GM23338 (cell line): ENCODE data around the gene GAS1. TPM values are rescaled to one million over a fixed set of nuclear protein-coding genes. Genes with fewer than 3 reads are reported as not detected.
A peak's percentile ranks its signal among the peaks of the same experiment; 100 is the strongest.

Experiments
- ATAC-seq: fragments of 200-7000 bp; cut with Tn5 transposase; 3 replicates; pipeline ENCODE4 v1.9.1; 2020
- DNase-seq: peaks from one replicate; pipeline ENCODE4 v3.0.0-alpha.2; 2015; ENCODE audit warnings: low spot score
- H2AFZ ChIP-seq: fragments of 200-600 bp; sonication (generic); 2 replicates; pipeline ENCODE4 v1.8.0; 2016; ENCODE audit warnings: antibody characterized with exemption, mild to moderate bottlenecking, moderate library complexity
- H3F3A ChIP-seq: fragments of 200-600 bp; sonication (generic); replicated peaks from 2 replicates; pipeline ENCODE4 v1.8.0; 2017; ENCODE audit warnings: antibody characterized with exemption, mixed run types, low read depth
- H3K27ac ChIP-seq: fragments of 200-600 bp; sonication (generic); 2 replicates; pipeline ENCODE4 v1.6.1; 2016; ENCODE audit warnings: low read depth
- H3K27me3 ChIP-seq: fragments of 200-600 bp; sonication (generic); 2 replicates; pipeline ENCODE4 v1.8.0; 2016; ENCODE audit warnings: mild to moderate bottlenecking, mixed run types, moderate library complexity; ENCODE audit not compliant: insufficient read depth
- H3K36me3 ChIP-seq: fragments of 200-600 bp; sonication (generic); 2 replicates; pipeline ENCODE4 v1.8.0; 2016; ENCODE audit warnings: mild to moderate bottlenecking; ENCODE audit not compliant: insufficient read depth
- H3K4me1 ChIP-seq: fragments of 200-600 bp; sonication (generic); 2 replicates; pipeline ENCODE4 v1.8.0; 2016; ENCODE audit warnings: mild to moderate bottlenecking, moderate library complexity; ENCODE audit not compliant: insufficient read depth
- H3K4me2 ChIP-seq: fragments of 200-600 bp; sonication (generic); 2 replicates; pipeline ENCODE4 v1.7.1; 2017; ENCODE audit warnings: mixed run types
- H3K4me3 ChIP-seq: fragments of 200-600 bp; sonication (generic); 2 replicates; pipeline ENCODE4 v1.6.1; 2016; ENCODE audit warnings: mixed run types
- H3K79me2 ChIP-seq: fragments of 200-600 bp; sonication (generic); replicated peaks from 2 replicates; pipeline ENCODE4 v1.8.0; 2017; ENCODE audit warnings: mild to moderate bottlenecking; ENCODE audit not compliant: insufficient read depth
- H3K9me2 ChIP-seq: fragments of 200-600 bp; sonication (generic); 2 replicates; pipeline ENCODE4 v1.8.0; 2017; ENCODE audit not compliant: insufficient read depth
- H4K20me1 ChIP-seq: fragments of 200-600 bp; sonication (generic); replicated peaks from 2 replicates; pipeline ENCODE4 v1.8.0; 2017; ENCODE audit warnings: mild to moderate bottlenecking; ENCODE audit not compliant: insufficient read depth
- H3K27ac Mint-ChIP-seq: 2 replicates; pipeline ENCODE4 v1.8.0; 2020; ENCODE audit warnings: inconsistent platforms, mild to moderate bottlenecking, moderate library complexity, mixed read lengths
- H3K27me3 Mint-ChIP-seq: 3 replicates; pipeline ENCODE4 v1.8.0; 2022; ENCODE audit warnings: low read depth, mild to moderate bottlenecking, moderate library complexity, mixed read lengths, inconsistent platforms; ENCODE audit not compliant: insufficient read depth, poor library complexity
- H3K36me3 Mint-ChIP-seq: 3 replicates; pipeline ENCODE4 v1.8.0; 2021; ENCODE audit warnings: low read depth, mild to moderate bottlenecking, inconsistent platforms, moderate library complexity, mixed read lengths
- H3K4me1 Mint-ChIP-seq: 3 replicates; pipeline ENCODE4 v1.8.0; 2020; ENCODE audit warnings: mild to moderate bottlenecking, inconsistent platforms, mixed read lengths
- H3K4me3 Mint-ChIP-seq: 3 replicates; pipeline ENCODE4 v1.8.0; 2021; ENCODE audit warnings: moderate library complexity, mild to moderate bottlenecking, inconsistent platforms, mixed read lengths
- H3K9me3 Mint-ChIP-seq: 3 replicates; pipeline ENCODE4 v1.8.0; 2020; ENCODE audit warnings: moderate library complexity, mild to moderate bottlenecking, inconsistent platforms, mixed read lengths
- CREB1 ChIP-seq: fragments of 250-450 bp; sonication (Bioruptor Pico); IDR thresholded peaks from 2 replicates; pipeline ENCODE4 v1.5.0; 2020; ENCODE audit warnings: low read depth, mild to moderate bottlenecking, moderate library complexity
- CTCF ChIP-seq, 2 experiments: fragments of 200-600 bp in 1 of 2; sonication (generic) in 1 of 2; conservative IDR thresholded peaks; 2 replicates each; pipeline versions ENCODE4 v1.5.1 to v1.6.1; 2016 to 2017; ENCODE audit warnings: antibody characterized with exemption in 2 of 2, low read depth in 2 of 2, mild to moderate bottlenecking in 2 of 2, moderate library complexity in 1 of 2
- EZH2 ChIP-seq: fragments of 200-600 bp; sonication (generic); IDR thresholded peaks from one replicate; pipeline ENCODE4 v1.8.0; 2017; ENCODE audit warnings: antibody characterized with exemption, mild to moderate bottlenecking, low read depth; ENCODE audit not compliant: unreplicated experiment
- EZH2phosphoT487 ChIP-seq: fragments of 200-600 bp; sonication (generic); IDR thresholded peaks from one replicate; pipeline ENCODE4 v1.8.1; 2018; ENCODE audit warnings: antibody characterized with exemption; ENCODE audit not compliant: unreplicated experiment
- JUNB ChIP-seq: IDR thresholded peaks from one replicate; pipeline ENCODE4 v1.6.1; 2016; ENCODE audit warnings: antibody characterized with exemption; ENCODE audit not compliant: unreplicated experiment
- NANOG ChIP-seq: IDR thresholded peaks from 2 replicates; pipeline ENCODE4 v1.6.1; 2016; ENCODE audit warnings: antibody characterized with exemption, borderline replicate concordance
- POLR2AphosphoS5 ChIP-seq: IDR thresholded peaks from 2 replicates; pipeline ENCODE4 v1.6.1; 2016; ENCODE audit warnings: antibody characterized with exemption, low read depth
- STAT1 ChIP-seq: IDR thresholded peaks from one replicate; pipeline ENCODE4 v1.6.1; 2016; ENCODE audit warnings: antibody characterized with exemption; ENCODE audit not compliant: unreplicated experiment
- ZNF114 ChIP-seq: fragments of 250-450 bp; sonication (Bioruptor Pico); IDR thresholded peaks from 2 replicates; pipeline ENCODE4 v1.5.0; 2020; ENCODE audit warnings: mild to moderate bottlenecking, moderate library complexity
- ZNF462 ChIP-seq: fragments of 250-450 bp; sonication (Bioruptor Pico); IDR thresholded peaks from 2 replicates; pipeline ENCODE4 v1.5.0; 2020; ENCODE audit warnings: mild to moderate bottlenecking, moderate library complexity
- polyA plus RNA-seq: library from polyadenylated mRNA; unstranded; fragments of >200 nt; fragmentation: Nextera tagmentation; extraction: Ambion mirVana; gene quantifications from 2 replicates; pipeline ENCODE4 v1.2.1, GENCODE V29; 2016
- total RNA-seq: library from RNA; depleted of rRNA; stranded (reverse); fragments of >200 nt; shearing (Covaris generic); gene quantifications from 2 replicates; pipeline ENCODE4 v1.2.3, GENCODE V29; 2014
- TF ChIP-seq, protein P1 (sequence below): IDR thresholded peaks from 2 replicates; pipeline ENCODE4 v1.6.1; 2016; ENCODE audit warnings: antibody characterized with exemption

Gene GAS1
- total and polyA plus RNA-seq, 2 experiments from 2014 or later, result 1.4 to 7.7 TPM

DNA sequence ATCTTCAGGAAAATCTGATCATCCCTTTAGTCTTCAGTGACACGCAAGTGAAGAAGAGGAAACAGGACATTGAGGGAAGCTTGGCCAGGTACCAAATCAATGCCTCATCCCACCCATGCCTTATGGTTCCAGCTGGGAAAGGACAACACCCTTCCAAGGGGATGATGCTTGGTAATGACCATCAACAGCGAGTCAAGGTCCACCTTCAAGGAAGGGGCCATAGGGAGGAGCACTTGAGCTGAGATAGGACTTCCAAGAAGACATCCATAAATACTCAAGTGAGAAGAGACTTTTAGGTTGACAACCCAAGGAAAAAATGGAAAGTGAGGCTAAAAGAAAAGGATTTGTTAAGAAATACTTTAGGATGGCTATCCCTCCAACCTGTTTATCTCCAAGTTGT, 27.1 kb upstream of the GAS1 start:
- Histone ChIP-seq H3K9me2 (no peaks in the 10 kb centered on the region; the same call in 1 of the 2 replicates), H3K4me1 (peaks cover 8% of the 10 kb centered on the region; the same call in 1 of the 2 replicates), H3K27me3 (no peaks in the 10 kb centered on the region), H2AFZ (no peak overlapping the region), H3K79me2 (no peaks in the 10 kb centered on the region), H3F3A (no peaks in the 10 kb centered on the region), H3K4me2 (no peak overlapping the region), H3K36me3 (no peaks in the 10 kb centered on the region), H3K27ac (no peak overlapping the region), H3K4me3 (no peak overlapping the region), H4K20me1 (no peaks in the 10 kb centered on the region)
- peaks cover 15% of the 10 kb centered on the region; the same call in 2 of the 3 replicates for H3K4me1 Mint-ChIP-seq
- H3K9me3 Mint-ChIP-seq, result no peaks in the 10 kb centered on the region
- ATAC-seq (no peak), DNase-seq (no peak)
- H3K27ac Mint-ChIP-seq, result no peak overlapping the region
- TF ChIP-seq CTCF (conservative IDR thresholded peaks at IDR 0.05; ENCODE audit: low read depth in 2 of 2), result peak in 1 of 2 experiments; percentile 23; a peak in 1 of 4 replicates
- no peak for TF ChIP-seq ZNF114 (CRISPR knock-in tag)
- H3K4me3 Mint-ChIP-seq, result no peak overlapping the region
- H3K27me3 Mint-ChIP-seq, result no peaks in the 10 kb centered on the region
- no peaks in the 10 kb centered on the region for H3K36me3 Mint-ChIP-seq

- no peaks in the 10 kb centered on the region for H3F3A ChIP-seq
- H3K36me3 ChIP-seq, result no peaks in the 10 kb centered on the region
- no peaks in the 10 kb centered on the region for H3K27me3 Mint-ChIP-seq
- no peaks in the 10 kb centered on the region for H3K27me3 ChIP-seq
- H3K27ac ChIP-seq, result no peak overlapping the region
- peaks cover 9% of the 10 kb centered on the region; the same call in 2 of the 3 replicates for H3K4me1 Mint-ChIP-seq
- DNase-seq, result no peak
- H3K9me2 ChIP-seq, result no peaks in the 10 kb centered on the region; the same call in 1 of the 2 replicates
- no peak overlapping the region for H3K4me3 ChIP-seq
- no peaks in the 10 kb centered on the region; the same call in 1 of the 2 replicates for H3K4me1 ChIP-seq
- H2AFZ ChIP-seq, result peak overlapping the region; percentile 9; the same call in 1 of the 2 replicates
- no peak overlapping the region for H3K27ac Mint-ChIP-seq
- no peaks in the 10 kb centered on the region for H3K79me2 ChIP-seq
- no peak overlapping the region for H3K4me2 ChIP-seq
- ATAC-seq, result no peak
- no peaks in the 10 kb centered on the region for H3K36me3 Mint-ChIP-seq
- H3K4me3 Mint-ChIP-seq, result no peak overlapping the region
- H3K9me3 Mint-ChIP-seq, result no peaks in the 10 kb centered on the region
- H4K20me1 ChIP-seq, result no peaks in the 10 kb centered on the region
- TF ChIP-seq JUNB, result no peak
- TF ChIP-seq, protein P1, sequence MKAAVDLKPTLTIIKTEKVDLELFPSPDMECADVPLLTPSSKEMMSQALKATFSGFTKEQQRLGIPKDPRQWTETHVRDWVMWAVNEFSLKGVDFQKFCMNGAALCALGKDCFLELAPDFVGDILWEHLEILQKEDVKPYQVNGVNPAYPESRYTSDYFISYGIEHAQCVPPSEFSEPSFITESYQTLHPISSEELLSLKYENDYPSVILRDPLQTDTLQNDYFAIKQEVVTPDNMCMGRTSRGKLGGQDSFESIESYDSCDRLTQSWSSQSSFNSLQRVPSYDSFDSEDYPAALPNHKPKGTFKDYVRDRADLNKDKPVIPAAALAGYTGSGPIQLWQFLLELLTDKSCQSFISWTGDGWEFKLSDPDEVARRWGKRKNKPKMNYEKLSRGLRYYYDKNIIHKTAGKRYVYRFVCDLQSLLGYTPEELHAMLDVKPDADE, result no peak
- no peak for TF ChIP-seq POLR2AphosphoS5
- no peak for TF ChIP-seq EZH2
- no peak for TF ChIP-seq NANOG
- no peak for TF ChIP-seq ZNF114 (CRISPR knock-in tag)
- TF ChIP-seq STAT1, result no peak
- no peak for TF ChIP-seq CTCF (conservative IDR thresholded peaks at IDR 0.05; ENCODE audit: low read depth in 2 of 2)
- no peak for TF ChIP-seq ZNF462 (CRISPR knock-in tag)
- TF ChIP-seq EZH2phosphoT487, result no peak
- TF ChIP-seq CREB1 (CRISPR knock-in tag), result no peak
These were observed 24.4 kb upstream of the GAS1 start for GRCh38 chr9:86971742-86972141.
